OCI-LY7 (cell line): ENCODE data around the gene MAP1B. TPM values are rescaled to one million over a fixed set of nuclear protein-coding genes. Genes with fewer than 3 reads are reported as not detected.

Experiments used
- BruUV-seq: library from RNA; stranded (reverse); fragments of 400-500 nt; replicated peaks from 2 replicates; lab custom pipeline; 2021; lab: Mats Ljungman, UMichigan
- CTCF ChIA-PET: fragments of 300-600 bp; sonication (Branson Sonifier 250); formaldehyde crosslinking; loops from one replicate; lab custom pipeline; 2022; ENCODE audit warnings: antibody characterized with exemption; ENCODE audit not compliant: unreplicated experiment; lab: Charles Lee
- POLR2A ChIA-PET: fragments of 300-600 bp; sonication (Branson Sonifier 250); formaldehyde crosslinking; loops from one replicate; lab custom pipeline; 2022; ENCODE audit warnings: antibody characterized with exemption; lab: Charles Lee
- DNase-seq: peaks from one replicate; pipeline ENCODE4 v3.0.0-alpha.2; 2015; ENCODE audit warnings: low spot score
- H2AFZ ChIP-seq: fragments of 200-600 bp; sonication (generic), shearing (Covaris generic); 2 replicates; pipeline ENCODE4 v1.6.1; 2014; ENCODE audit warnings: mild to moderate bottlenecking, antibody characterized with exemption, low read length, moderate library complexity
- H3K27ac ChIP-seq: fragments of 200-600 bp; sonication (generic); 2 replicates; pipeline ENCODE4 v1.5.1; 2014; ENCODE audit warnings: mixed run types, low read depth, mild to moderate bottlenecking, moderate library complexity, low read length, inconsistent platforms; ENCODE audit not compliant: poor library complexity, severe bottlenecking
- H3K36me3 ChIP-seq: fragments of 200-600 bp; sonication (generic); 2 replicates; pipeline ENCODE4 v1.6.1; 2014; ENCODE audit warnings: mild to moderate bottlenecking, antibody characterized with exemption, low read length, moderate library complexity, mixed read lengths; ENCODE audit not compliant: insufficient read depth
- H3K4me1 ChIP-seq: fragments of 200-600 bp; sonication (generic); 2 replicates; pipeline ENCODE4 v1.5.1; 2014; ENCODE audit warnings: mild to moderate bottlenecking, low read length; ENCODE audit not compliant: insufficient read depth, poor library complexity, severe bottlenecking
- H3K4me2 ChIP-seq: fragments of 200-600 bp; sonication (generic); 2 replicates; pipeline ENCODE4 v1.6.1; 2014; ENCODE audit warnings: mild to moderate bottlenecking, low read length
- H3K4me3 ChIP-seq: fragments of 200-600 bp; sonication (generic); 2 replicates; pipeline ENCODE4 v1.5.1; 2014; ENCODE audit warnings: mild to moderate bottlenecking, low read depth, low read length; ENCODE audit not compliant: poor library complexity, severe bottlenecking
- H3K79me2 ChIP-seq: fragments of 200-600 bp; sonication (generic); 2 replicates; pipeline ENCODE4 v1.6.1; 2016; ENCODE audit warnings: low read depth, mild to moderate bottlenecking, low read length, moderate library complexity, mixed read lengths; ENCODE audit not compliant: insufficient read depth
- H3K9me2 ChIP-seq: fragments of 200-600 bp; sonication (generic); 2 replicates; pipeline ENCODE4 v1.6.1; 2016; ENCODE audit warnings: mild to moderate bottlenecking, low read length, mixed read lengths; ENCODE audit not compliant: insufficient read depth
- H3K9me3 ChIP-seq: fragments of 200-600 bp; sonication (generic); 2 replicates; pipeline ENCODE4 v1.6.1; 2014; ENCODE audit warnings: mild to moderate bottlenecking, mixed run types, low read length, mixed read lengths
- H4K20me1 ChIP-seq: fragments of 200-600 bp; sonication (generic); 2 replicates; pipeline ENCODE4 v1.6.1; 2014; ENCODE audit warnings: mild to moderate bottlenecking, antibody characterized with exemption, low read length, moderate library complexity, mixed read lengths; ENCODE audit not compliant: insufficient read depth
- CTCF ChIP-seq: fragments of 200-600 bp; sonication (generic); conservative IDR thresholded peaks from 2 replicates; pipeline ENCODE4 v1.5.1; 2014; ENCODE audit warnings: mild to moderate bottlenecking, antibody characterized with exemption, low read length, moderate library complexity, mixed read lengths
- EZH2phosphoT487 ChIP-seq: fragments of 200-600 bp; sonication (generic); IDR thresholded peaks from 2 replicates; pipeline ENCODE4 v1.6.1; 2018; ENCODE audit warnings: low read depth, borderline replicate concordance, mild to moderate bottlenecking, mixed run types, antibody characterized with exemption, low read length, moderate library complexity, mixed read lengths
- intact Hi-C: fragments of 100-400 bp; cut with micrococcal nuclease; formaldehyde crosslinking; loops from one replicate; pipeline ENCODE4 v1.10.0; 2022; ENCODE audit not compliant: unreplicated experiment
- total RNA-seq, 2 experiments: library from RNA; depleted of rRNA in 1 of 2; stranded (reverse); fragments of >200 nt in 1 of 2; shearing (Covaris generic) in 1 of 2; gene quantifications; 2 replicates each; pipeline ENCODE4 v1.2.3, GENCODE V29; 2014 to 2022

The MAP1B gene
- total RNA-seq, 2 experiments from 2014 or later = not detected

DNA sequence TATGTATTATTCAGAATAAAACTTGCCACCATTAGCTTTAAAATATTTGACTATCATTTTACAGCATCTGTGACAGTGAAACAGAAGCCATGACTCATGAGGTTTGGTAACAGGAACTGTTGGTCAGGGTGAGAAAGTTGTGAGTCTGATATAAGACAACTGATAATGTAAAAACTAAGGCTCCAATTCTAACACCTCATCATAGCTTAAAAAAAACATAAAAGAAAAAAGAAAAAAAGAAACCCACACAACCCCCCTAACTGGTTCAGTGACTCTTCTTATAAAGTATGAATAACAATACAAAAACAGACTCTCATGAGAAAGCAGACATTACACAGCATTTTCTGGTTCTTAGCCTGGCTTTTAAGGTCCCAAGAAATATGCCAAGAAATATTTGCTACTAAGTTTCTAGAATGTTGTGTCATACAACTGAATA lies 127.0 kb downstream of the MAP1B start:
- no peak for TF ChIP-seq EZH2phosphoT487
- ChIA-PET POLR2A (interaction anchor here (0.6 to 1.5 kb wide), 2 partner anchors 14 to 424 kb away, joined by 4 to 5 read pairs; no protein-coding TSS in a partner anchor), CTCF (no interaction called here)
- Histone ChIP-seq H3K4me2 (peak overlapping the region; percentile 12; the same call in 1 of the 2 replicates), H3K9me3 (no peaks in the 10 kb centered on the region), H3K4me3 (no peak overlapping the region), H3K36me3 (peaks cover 95% of the 10 kb centered on the region), H3K27ac (no peak overlapping the region), H4K20me1 (no peaks in the 10 kb centered on the region), H2AFZ (no peak overlapping the region), H3K4me1 (peaks cover 21% of the 10 kb centered on the region), H3K9me2 (no peaks in the 10 kb centered on the region), H3K79me2 (no peaks in the 10 kb centered on the region)
- no TSS peak for BruUV-seq
- DNase-seq = no peak
- intact Hi-C loops = loop anchor here (5.0 kb wide), 1 partner anchor 73 kb away; no protein-coding TSS in a partner anchor

GRCh38 chr5:72234868-72235267 lies 127.6 kb downstream of the MAP1B start:
- no TSS peak for BruUV-seq
- Histone ChIP-seq H4K20me1 (peaks cover 2% of the 10 kb centered on the region; the same call in 1 of the 2 replicates), H3K4me1 (peaks cover 21% of the 10 kb centered on the region), H3K36me3 (peaks cover 93% of the 10 kb centered on the region), H3K4me2 (peak overlapping the region; percentile 1; the same call in 1 of the 2 replicates), H3K79me2 (no peaks in the 10 kb centered on the region), H2AFZ (no peak overlapping the region), H3K4me3 (no peak overlapping the region), H3K27ac (no peak overlapping the region), H3K9me2 (no peaks in the 10 kb centered on the region), H3K9me3 (no peaks in the 10 kb centered on the region)
- intact Hi-C loops = loop anchor here (5.0 kb wide), 1 partner anchor 72 kb away; no protein-coding TSS in a partner anchor
- TF ChIP-seq EZH2phosphoT487 = no peak
- TF ChIP-seq CTCF = no peak
- POLR2A ChIA-PET = interaction anchor here (0.5 to 1.5 kb wide), 4 partner anchors 13 to 631 kb away, joined by 3 to 5 read pairs (median 4); no protein-coding TSS in a partner anchor
- CTCF ChIA-PET = no interaction called here
- DNase-seq = no peak

DNA sequence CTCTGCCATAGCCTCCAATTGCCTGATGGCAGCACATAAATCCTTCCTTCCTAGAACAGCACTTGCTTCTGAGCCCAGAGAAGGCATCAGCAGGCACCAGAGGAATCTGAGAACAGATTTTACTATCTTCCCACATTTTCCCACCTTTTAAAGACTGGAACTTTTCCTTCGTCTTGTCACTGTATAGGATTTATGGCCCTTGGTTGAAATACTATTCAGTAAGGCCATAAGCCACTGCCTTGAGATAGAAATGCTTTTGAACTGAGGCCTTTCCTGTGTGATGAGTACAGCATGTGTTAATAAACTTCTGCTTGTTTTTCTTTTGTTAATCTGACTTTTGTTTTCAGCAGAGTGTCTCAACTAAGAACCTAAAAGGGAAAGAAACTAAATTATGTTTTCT lies 128.4 kb downstream of the MAP1B start:
- H3K4me2 ChIP-seq = no peak overlapping the region
- no peaks in the 10 kb centered on the region for H3K9me2 ChIP-seq
- intact Hi-C loops = no loop called here
- peaks cover 21% of the 10 kb centered on the region for H3K4me1 ChIP-seq
- H3K36me3 ChIP-seq = peaks cover 90% of the 10 kb centered on the region
- DNase-seq = no peak
- no peaks in the 10 kb centered on the region for H3K79me2 ChIP-seq
- CTCF ChIA-PET = no interaction called here
- H3K9me3 ChIP-seq = no peaks in the 10 kb centered on the region
- no peak for TF ChIP-seq EZH2phosphoT487
- TF ChIP-seq CTCF = no peak
- POLR2A ChIA-PET = interaction anchor here (1.0 kb wide), 1 partner anchor 40 kb away, joined by 3 read pairs; no protein-coding TSS in a partner anchor
- H3K27ac ChIP-seq = no peak overlapping the region
- no peak overlapping the region for H3K4me3 ChIP-seq
- H2AFZ ChIP-seq = no peak overlapping the region
- H4K20me1 ChIP-seq = peaks cover 5% of the 10 kb centered on the region; the same call in 1 of the 2 replicates
- no TSS peak for BruUV-seq
